HG03108 (cell line): ENCODE measurements around the gene PIGV.

Experiments used
- ATAC-seq: cut with Tn5 transposase; IDR thresholded peaks from one replicate; pipeline ENCODE4 v1.9.1; 2021; ENCODE audit warnings: moderate library complexity; ENCODE audit not compliant: unreplicated experiment

Gene PIGV

DNA sequence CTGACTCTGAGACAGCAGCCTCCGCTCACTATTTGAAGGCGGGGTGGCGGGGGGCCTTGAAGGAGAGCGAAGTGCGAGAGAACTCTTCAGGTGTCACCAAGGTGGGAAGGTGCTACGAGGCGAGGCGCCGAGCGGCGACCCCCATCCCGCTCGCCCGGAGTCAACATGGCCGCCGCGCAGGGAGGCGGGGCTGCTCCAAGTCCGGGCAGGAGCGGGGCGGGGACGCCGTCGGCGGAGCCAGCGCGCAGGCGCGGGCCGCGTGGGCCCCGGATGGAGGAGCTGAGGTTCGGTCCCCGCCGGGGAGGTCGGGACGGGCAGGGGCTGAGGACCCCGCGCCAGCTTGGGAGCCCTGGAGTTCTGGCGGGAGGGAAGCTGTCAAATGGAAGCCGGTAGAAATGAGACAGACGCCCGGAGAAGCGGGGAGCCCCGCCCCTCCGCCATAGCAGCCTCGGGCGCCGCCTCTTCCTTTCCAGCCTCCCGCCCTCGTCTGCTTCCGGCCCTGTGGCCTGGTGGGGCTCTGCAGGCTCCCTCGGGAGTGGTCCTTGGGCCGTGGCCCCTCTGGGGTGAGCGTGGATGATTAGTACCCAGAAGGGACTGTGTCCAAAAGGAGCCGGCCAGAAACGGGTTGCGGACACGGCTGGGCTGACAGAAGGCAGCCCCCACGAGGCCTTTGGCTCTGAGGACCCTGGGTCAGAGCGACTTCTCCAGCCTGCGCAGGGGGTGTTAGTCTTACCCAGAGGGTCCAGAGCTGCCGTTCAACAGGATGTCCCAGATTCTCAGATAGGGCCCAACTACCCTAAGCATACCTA, at the start of gene PIGV:
Gene PIGV (plus strand): TSS at position 245 of the 809 bp plus-strand sequence. CDS start 2,866 bp downstream, outside the sequence.
- peak; percentile 48 for ATAC-seq

DNA sequence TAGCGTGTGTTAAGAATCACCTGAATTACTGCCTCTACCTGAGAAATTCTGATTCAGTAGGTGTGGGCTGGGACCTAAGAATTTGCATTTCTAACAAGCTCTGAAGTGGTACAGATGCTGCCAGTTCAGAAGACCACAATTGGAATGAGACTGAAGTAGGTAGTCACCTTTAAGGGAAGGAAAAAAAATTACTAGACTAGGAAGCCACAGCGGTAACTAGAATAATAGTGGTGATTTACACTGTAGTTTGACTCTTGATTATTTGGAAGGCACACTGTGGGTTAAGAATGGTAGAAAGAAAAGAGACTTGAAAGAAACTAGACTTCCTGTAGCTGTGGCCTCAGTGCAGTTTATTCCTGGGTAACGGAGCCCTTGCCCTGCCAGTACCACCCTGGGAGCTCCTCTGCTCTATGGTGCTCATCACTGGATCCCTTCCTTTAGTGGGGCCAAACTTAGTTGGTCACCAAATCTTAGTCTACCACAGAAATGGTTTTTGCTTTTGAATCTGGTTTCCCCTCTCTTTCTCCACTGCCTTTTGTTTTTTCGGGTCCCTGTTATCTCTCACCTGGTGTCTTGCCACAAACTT, 48.3 kb upstream of the PIGV start:
- ATAC-seq = no peak

DNA sequence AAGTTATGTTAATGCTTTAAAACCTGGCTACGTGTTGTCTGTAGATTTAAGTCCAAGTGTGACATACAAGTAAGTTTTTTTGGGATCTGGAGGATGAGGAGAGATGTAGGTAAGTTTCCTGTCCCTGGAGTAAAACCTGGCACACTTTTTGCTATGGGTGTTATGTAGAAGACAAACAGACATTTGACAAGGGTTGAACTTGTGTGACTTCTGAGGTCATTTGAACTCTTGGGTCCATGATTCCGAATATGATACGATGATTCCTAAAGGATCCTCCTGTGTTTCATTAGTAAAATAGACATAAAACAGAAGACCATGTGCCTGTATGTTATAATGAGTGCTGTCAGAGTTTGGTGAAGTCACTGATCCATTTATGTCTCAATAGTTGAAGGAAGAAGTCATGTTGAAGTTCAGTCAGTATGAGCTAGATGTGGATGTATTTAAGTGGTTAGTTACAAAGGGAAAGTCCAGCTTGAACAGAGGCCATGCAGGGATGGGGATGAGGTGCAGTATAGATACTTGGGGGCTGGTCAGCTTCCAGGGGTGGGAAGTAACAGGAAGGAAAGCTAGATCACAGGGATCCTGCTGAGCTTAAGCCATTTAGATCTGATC, 47.6 kb upstream of the PIGV start:
- no peak for ATAC-seq

- ATAC-seq = no peak
Measured at GRCh38 chr1:26740952-26741351, 46.8 kb upstream of the PIGV start.

GRCh38 chr1:26743426-26744059, 44.2 kb upstream of the PIGV start:
- no peak for ATAC-seq

DNA sequence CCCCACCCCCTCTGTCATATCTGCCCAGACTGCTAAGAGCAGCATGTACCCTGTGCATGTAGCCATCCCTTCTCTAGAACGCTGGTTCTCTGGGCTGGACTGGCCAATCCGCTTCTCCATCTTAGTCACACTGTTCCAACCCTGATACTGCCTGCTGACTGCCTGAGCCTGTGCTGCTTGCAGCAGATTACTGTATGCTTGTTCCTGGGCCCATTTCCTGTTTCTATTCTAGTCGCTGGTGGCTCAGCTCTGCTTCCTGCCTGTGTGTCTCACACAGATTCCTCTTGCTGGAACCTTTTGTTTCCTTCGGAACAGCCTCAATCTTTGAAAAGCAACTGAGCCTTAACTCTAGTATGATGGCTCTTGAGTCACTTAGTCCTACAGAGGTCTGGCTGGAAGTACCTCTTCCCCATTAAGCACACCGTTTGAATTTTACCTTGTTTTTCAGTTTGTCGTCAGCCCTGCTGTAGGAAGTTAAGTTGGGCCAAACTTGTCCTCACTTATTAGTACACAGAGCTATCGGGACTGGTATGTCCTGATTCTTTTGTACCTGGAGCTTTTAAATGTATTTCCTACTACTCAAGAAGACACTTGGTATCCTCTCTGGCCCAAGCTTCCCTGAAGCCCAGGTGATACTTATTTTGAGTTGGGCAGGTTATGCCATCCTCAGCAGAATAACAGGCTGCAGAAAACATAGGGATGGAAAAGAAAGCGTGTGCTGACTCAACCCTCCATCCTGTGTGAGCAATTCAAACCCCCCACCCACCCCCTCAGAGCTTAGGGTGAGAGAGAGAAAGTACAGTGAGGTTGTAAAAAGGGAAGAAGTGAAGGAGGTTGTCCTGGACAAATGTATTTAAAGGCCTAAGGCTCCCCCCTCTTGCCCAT, 43.4 kb upstream of the PIGV start:
- peak; percentile 98 for ATAC-seq

- ATAC-seq = no peak
Measured at GRCh38 chr1:26745191-26745590, 42.6 kb upstream of the PIGV start.

DNA sequence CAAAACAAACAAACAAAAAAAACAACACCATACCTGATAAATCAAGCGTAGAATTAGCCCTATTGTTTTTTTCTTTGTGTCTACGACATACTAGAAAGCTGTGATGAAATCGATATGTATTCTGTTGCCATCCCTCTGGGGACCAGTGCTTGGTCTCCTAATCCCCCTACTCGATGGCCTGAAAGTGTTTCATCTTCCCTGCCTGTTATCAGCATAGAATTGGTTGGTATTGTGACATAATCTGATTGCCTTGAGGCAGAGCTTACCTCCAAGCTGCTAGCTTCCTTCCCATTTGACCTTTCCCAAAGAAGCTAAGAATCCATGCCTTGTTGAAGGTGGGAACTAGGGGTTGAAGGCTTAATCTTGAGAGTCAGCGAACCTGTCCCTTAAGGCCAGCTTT, 40.7 kb upstream of the PIGV start:
- no peak for ATAC-seq

- no peak for ATAC-seq
Measured at GRCh38 chr1:26748351-26748750, 39.4 kb upstream of the PIGV start.

DNA sequence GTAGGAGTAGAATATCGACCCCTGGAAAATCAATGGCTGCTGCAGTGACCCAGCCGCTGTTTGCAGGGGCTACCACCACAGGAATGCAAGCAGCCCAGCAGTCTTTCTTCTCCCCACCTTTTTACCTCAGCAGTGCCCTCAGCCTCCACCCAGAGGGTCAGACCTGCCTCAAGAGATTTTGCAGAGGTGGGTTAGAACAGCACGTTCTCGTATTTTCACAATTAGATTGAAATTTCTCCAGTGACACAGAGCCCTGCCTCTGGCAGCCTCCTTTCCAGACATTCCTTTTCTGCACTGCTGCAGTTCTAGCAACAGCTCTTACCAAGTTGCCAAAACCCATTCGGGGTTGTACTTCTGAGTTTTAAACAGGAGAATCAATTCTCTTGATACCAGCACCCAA, 38.3 kb upstream of the PIGV start:
- no peak for ATAC-seq

DNA sequence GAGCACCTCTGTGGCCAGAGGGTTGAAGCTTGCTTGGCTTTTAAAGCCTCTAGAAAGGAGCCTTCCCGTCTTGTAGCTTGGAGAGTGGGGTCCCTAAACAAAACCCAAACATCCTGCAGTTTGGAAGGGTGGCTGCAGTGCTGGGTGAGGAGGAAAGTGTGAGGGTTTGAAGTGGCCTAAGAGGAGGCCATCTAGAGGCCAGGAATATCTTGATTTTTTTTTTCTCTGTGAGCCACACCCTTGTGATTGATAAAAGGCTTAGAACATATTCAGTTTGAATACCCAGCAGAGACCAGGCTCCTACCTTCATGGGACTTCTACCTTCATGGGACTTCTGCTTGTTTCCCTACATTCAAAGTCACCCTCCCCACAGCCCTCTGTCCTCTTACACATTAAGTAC, 37.3 kb upstream of the PIGV start:
- no peak for ATAC-seq

DNA sequence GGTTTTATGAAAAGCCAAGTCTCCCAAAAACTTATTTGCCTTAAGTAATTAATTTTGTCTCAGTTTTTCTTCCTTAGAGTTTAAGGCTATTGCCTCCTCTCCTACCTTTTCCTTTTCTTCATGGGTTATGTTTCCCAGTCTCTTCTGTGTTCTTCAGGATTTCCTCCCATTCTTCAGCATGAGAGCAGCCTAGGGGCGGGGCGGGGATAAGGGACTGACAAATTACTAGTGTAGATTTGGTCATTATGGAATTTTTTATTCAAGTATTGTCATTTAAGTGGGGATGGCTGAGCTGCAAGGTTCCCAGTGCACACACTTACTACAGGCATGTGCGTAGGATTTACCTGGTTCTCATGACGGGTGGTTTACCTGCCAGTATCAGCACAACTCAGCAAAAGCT, 35.2 kb upstream of the PIGV start:
- ATAC-seq = no peak

GRCh38 chr1:26754086-26754874, 33.5 kb upstream of the PIGV start:
- no peak for ATAC-seq

- no peak for ATAC-seq
Measured at GRCh38 chr1:26758358-26758757, 29.4 kb upstream of the PIGV start.

GRCh38 chr1:26759531-26759930, 28.2 kb upstream of the PIGV start:
- no peak for ATAC-seq

DNA sequence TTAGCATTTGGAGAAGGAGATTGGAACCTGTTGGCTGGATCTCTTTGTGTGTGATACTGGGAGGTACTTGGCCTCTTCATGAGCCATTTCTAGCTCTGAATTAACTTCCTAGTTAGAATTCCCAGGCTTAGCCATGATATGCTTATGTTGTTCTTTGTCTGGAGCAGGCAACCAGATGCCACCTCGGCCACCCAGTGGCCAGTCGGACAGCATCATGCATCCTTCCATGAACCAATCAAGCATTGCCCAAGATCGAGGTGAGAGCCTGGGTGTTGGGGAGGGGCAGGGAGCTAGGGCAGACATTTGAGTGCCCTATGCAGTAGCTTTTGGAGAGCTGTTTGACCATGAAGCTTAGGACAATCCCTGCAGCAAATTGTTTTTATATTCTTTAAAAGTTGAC, 26.5 kb upstream of the PIGV start:
- no peak for ATAC-seq

DNA sequence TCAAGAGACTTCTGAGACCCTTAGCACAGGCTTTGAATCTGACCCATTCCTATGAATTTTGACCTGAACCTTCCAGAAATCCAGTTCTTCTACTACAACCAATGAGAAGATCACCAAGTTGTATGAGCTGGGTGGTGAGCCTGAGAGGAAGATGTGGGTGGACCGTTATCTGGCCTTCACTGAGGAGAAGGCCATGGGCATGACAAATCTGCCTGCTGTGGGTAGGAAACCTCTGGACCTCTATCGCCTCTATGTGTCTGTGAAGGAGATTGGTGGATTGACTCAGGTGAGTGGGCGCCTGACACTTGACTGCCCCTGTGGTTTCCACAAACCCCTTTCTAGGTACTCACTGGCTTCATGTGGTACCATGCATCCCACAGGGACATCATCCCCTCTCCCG, 20.0 kb upstream of the PIGV start:
- no peak for ATAC-seq

GRCh38 chr1:26768755-26769154, 19.0 kb upstream of the PIGV start:
- ATAC-seq = no peak

DNA sequence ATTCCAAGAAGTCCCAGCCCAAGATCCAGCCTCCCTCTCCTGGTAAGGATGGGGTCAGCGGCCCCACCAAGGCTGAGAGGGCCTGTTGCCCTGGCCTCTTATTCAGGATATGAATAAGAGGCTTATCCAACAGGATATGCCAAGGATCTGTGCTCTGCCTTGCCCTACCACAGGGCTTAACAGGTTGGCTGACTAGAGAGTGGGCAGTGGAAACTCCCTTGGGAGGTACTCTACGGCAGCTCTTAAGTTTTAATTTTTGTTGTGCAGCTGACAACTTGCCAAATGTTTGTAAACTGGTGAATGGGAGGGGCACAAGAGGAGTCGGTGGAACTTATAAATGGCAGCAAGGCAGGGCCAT, 16.5 kb upstream of the PIGV start:
- no peak for ATAC-seq

GRCh38 chr1:26771643-26772321, 16.0 kb upstream of the PIGV start:
- no peak for ATAC-seq
